Smooth muscle cell (in vitro differentiated cells): ENCODE measurements around the gene LAMC3. TPM values are rescaled to one million over a fixed set of nuclear protein-coding genes. Genes with fewer than 3 reads are reported as not detected.

Experiments used
- DNase-seq: peaks from one replicate; lab custom pipeline; 2025; ENCODE audit not compliant: unreplicated experiment; lab: John Stamatoyannopoulos, UW
- H2AFZ ChIP-seq: fragments of 200-600 bp; sonication (generic); 2 replicates; pipeline ENCODE4 v1.6.0; 2016; ENCODE audit warnings: antibody characterized with exemption, low read depth, mild to moderate bottlenecking
- H3F3A ChIP-seq: fragments of 200-600 bp; sonication (generic); 2 replicates; pipeline ENCODE4 v1.6.0; 2017; ENCODE audit warnings: antibody characterized with exemption, low read depth
- H3K27ac ChIP-seq: fragments of 200-600 bp; sonication (generic); 2 replicates; pipeline ENCODE4 v1.5.1; 2016; ENCODE audit warnings: low read depth, mild to moderate bottlenecking
- H3K27me3 ChIP-seq: fragments of 200-600 bp; sonication (generic); 2 replicates; pipeline ENCODE4 v1.6.1; 2016; ENCODE audit warnings: low read depth, mild to moderate bottlenecking
- H3K36me3 ChIP-seq: fragments of 200-600 bp; sonication (generic); 2 replicates; pipeline ENCODE4 v1.5.1; 2016; ENCODE audit warnings: low read depth
- H3K4me1 ChIP-seq: fragments of 200-600 bp; sonication (generic); 2 replicates; pipeline ENCODE4 v1.5.1; 2016; ENCODE audit warnings: low read depth
- H3K4me2 ChIP-seq: fragments of 200-600 bp; sonication (generic); 2 replicates; pipeline ENCODE4 v1.6.0; 2016; ENCODE audit warnings: mild to moderate bottlenecking
- H3K4me3 ChIP-seq: fragments of 200-600 bp; sonication (generic); 2 replicates; pipeline ENCODE4 v1.5.1; 2016; ENCODE audit warnings: mild to moderate bottlenecking
- H3K79me2 ChIP-seq: fragments of 200-600 bp; sonication (generic); 2 replicates; pipeline ENCODE4 v1.6.0; 2016; ENCODE audit warnings: low read depth, mild to moderate bottlenecking
- H3K9ac ChIP-seq: fragments of 200-600 bp; sonication (generic); 2 replicates; pipeline ENCODE4 v1.6.0; 2016; ENCODE audit warnings: low read depth
- H3K9me3 ChIP-seq: fragments of 200-600 bp; sonication (generic); replicated peaks from 2 replicates; pipeline ENCODE4 v1.5.1; 2016; ENCODE audit warnings: low read depth
- H4K20me1 ChIP-seq: fragments of 200-600 bp; sonication (generic); 2 replicates; pipeline ENCODE4 v1.6.0; 2016; ENCODE audit warnings: low read depth
- CTCF ChIP-seq: fragments of 200-600 bp; sonication (generic); IDR thresholded peaks from 2 replicates; pipeline ENCODE4 v1.5.1; 2017; ENCODE audit warnings: borderline replicate concordance, mild to moderate bottlenecking, antibody characterized with exemption; ENCODE audit not compliant: insufficient read depth, poor library complexity, severe bottlenecking
- WGBS: methylation state at CpG from one replicate; pipeline ENCODE4 v1.1.7; 2016; ENCODE audit warnings: low lambda C conversion rate; 5-methylcytosine and 5-hydroxymethylcytosine counted together
- polyA plus RNA-seq: library from polyadenylated mRNA; unstranded; fragments of >200 nt; fragmentation: Nextera tagmentation; extraction: Ambion mirVana; gene quantifications from 2 replicates; pipeline ENCODE4 v1.2.1, GENCODE V29; 2016
- total RNA-seq: library from RNA; depleted of rRNA; stranded (reverse); fragments of >200 nt; gene quantifications from 2 replicates; pipeline ENCODE4 v1.2.3, GENCODE V29; 2014

The LAMC3 gene
- total and polyA plus RNA-seq, 2 experiments from 2014 or later = 21.3 to 72.0 TPM

GRCh38 chr9:131117121-131117761 lies 108.3 kb downstream of the LAMC3 start:
- no peak for TF ChIP-seq CTCF
- no peaks in the 10 kb centered on the region for H3F3A ChIP-seq
- no peak overlapping the region for H3K4me3 ChIP-seq
- no peak overlapping the region for H2AFZ ChIP-seq
- H3K9ac ChIP-seq = no peak overlapping the region
- H3K27ac ChIP-seq = no peak overlapping the region
- no peaks in the 10 kb centered on the region for H3K4me1 ChIP-seq
- no peaks in the 10 kb centered on the region for H3K36me3 ChIP-seq
- H3K9me3 ChIP-seq = no peaks in the 10 kb centered on the region
- no peak overlapping the region for H3K4me2 ChIP-seq
- no peaks in the 10 kb centered on the region for H4K20me1 ChIP-seq
- H3K79me2 ChIP-seq = no peaks in the 10 kb centered on the region
- H3K27me3 ChIP-seq = no peaks in the 10 kb centered on the region
- 93% methylated on average over 13 of the region's 13 CpGs for WGBS
- DNase-seq = no peak

- H2AFZ ChIP-seq = no peak overlapping the region
- H3K4me1 ChIP-seq = no peaks in the 10 kb centered on the region
- no peaks in the 10 kb centered on the region for H3K27me3 ChIP-seq
- no peaks in the 10 kb centered on the region for H3K9me3 ChIP-seq
- DNase-seq = no peak
- H4K20me1 ChIP-seq = no peaks in the 10 kb centered on the region
- 97% methylated on average over 4 of the region's 4 CpGs for WGBS
- no peak for TF ChIP-seq CTCF
- no peaks in the 10 kb centered on the region for H3K36me3 ChIP-seq
- H3K4me2 ChIP-seq = no peak overlapping the region
- H3K27ac ChIP-seq = no peak overlapping the region
- H3K4me3 ChIP-seq = no peak overlapping the region
- no peaks in the 10 kb centered on the region for H3F3A ChIP-seq
- no peak overlapping the region for H3K9ac ChIP-seq
- H3K79me2 ChIP-seq = no peaks in the 10 kb centered on the region
Measured at GRCh38 chr9:131117762-131118145, 108.8 kb downstream of the LAMC3 start.

- H3K79me2 ChIP-seq = no peaks in the 10 kb centered on the region
- no peak overlapping the region for H3K27ac ChIP-seq
- TF ChIP-seq CTCF = no peak
- no peaks in the 10 kb centered on the region for H3K36me3 ChIP-seq
- DNase-seq = no peak
- no peak overlapping the region for H2AFZ ChIP-seq
- H3K4me1 ChIP-seq = no peaks in the 10 kb centered on the region
- no peak overlapping the region for H3K4me2 ChIP-seq
- no peaks in the 10 kb centered on the region for H3K27me3 ChIP-seq
- H3K9ac ChIP-seq = no peak overlapping the region
- 95% methylated on average over 8 of the region's 8 CpGs for WGBS
- H3F3A ChIP-seq = no peaks in the 10 kb centered on the region
- H3K9me3 ChIP-seq = no peaks in the 10 kb centered on the region
- H3K4me3 ChIP-seq = no peak overlapping the region
- H4K20me1 ChIP-seq = no peaks in the 10 kb centered on the region
Measured at GRCh38 chr9:131119600-131119999, 110.6 kb downstream of the LAMC3 start.

- Histone ChIP-seq H3K4me1 (no peaks in the 10 kb centered on the region), H2AFZ (no peak overlapping the region), H3K36me3 (no peaks in the 10 kb centered on the region), H3K27me3 (no peaks in the 10 kb centered on the region), H3K4me2 (no peak overlapping the region), H3K4me3 (no peak overlapping the region), H4K20me1 (no peaks in the 10 kb centered on the region), H3F3A (no peaks in the 10 kb centered on the region), H3K79me2 (peaks cover 2% of the 10 kb centered on the region), H3K27ac (no peak overlapping the region), H3K9ac (no peak overlapping the region), H3K9me3 (no peaks in the 10 kb centered on the region)
- no peak for DNase-seq
- WGBS = 94% methylated on average over 7 of the region's 7 CpGs
- no peak for TF ChIP-seq CTCF
Measured at GRCh38 chr9:131120620-131121228, 111.8 kb downstream of the LAMC3 start.
